ENCODE data around the gene NDUFB2.

DNA sequence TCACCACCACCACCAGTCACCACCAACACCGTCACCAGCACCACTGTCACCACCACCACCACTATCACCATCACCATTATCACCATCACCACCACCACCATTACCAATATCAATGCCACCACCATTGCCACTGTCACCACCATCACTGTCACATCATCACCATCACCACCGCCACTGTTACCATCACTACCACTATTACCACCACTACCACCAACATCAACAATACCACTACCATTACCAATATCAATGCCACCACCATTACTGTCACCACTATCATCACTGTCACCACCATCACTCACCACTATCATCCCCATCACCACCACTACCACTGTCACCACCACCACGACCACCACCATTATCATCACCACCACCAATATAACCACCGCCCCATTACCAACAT lies 41.8 kb upstream of the NDUFB2 start:
- TF ChIP-seq, protein P1, sequence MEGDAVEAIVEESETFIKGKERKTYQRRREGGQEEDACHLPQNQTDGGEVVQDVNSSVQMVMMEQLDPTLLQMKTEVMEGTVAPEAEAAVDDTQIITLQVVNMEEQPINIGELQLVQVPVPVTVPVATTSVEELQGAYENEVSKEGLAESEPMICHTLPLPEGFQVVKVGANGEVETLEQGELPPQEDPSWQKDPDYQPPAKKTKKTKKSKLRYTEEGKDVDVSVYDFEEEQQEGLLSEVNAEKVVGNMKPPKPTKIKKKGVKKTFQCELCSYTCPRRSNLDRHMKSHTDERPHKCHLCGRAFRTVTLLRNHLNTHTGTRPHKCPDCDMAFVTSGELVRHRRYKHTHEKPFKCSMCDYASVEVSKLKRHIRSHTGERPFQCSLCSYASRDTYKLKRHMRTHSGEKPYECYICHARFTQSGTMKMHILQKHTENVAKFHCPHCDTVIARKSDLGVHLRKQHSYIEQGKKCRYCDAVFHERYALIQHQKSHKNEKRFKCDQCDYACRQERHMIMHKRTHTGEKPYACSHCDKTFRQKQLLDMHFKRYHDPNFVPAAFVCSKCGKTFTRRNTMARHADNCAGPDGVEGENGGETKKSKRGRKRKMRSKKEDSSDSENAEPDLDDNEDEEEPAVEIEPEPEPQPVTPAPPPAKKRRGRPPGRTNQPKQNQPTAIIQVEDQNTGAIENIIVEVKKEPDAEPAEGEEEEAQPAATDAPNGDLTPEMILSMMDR (IDR thresholded peaks at IDR 0.05) = no peak
- TF ChIP-seq ZFX (IDR thresholded peaks at IDR 0.05; ENCODE audit: borderline replicate concordance) = no peak
